AG10803 (cell line): ENCODE measurements around the gene TUBAL3.
"Not testable (repeated sequence)": the region's sequence is repeated elsewhere in the genome, so short reads cannot be mapped to it uniquely, and the experiment has no call there.

Experiments used
- DNase-seq: peaks from one replicate; pipeline ENCODE4 v3.0.0; 2010; ENCODE audit warnings: low read depth
- H3K4me3 ChIP-seq: 2 replicates; pipeline ENCODE4 v1.5.1; 2011; ENCODE audit warnings: mild to moderate bottlenecking, low read length, control low read depth
- CTCF ChIP-seq: conservative IDR thresholded peaks from 2 replicates; pipeline ENCODE4 v1.5.1; 2011; ENCODE audit warnings: mild to moderate bottlenecking, low read length, control low read depth, inconsistent platforms

The TUBAL3 gene

DNA sequence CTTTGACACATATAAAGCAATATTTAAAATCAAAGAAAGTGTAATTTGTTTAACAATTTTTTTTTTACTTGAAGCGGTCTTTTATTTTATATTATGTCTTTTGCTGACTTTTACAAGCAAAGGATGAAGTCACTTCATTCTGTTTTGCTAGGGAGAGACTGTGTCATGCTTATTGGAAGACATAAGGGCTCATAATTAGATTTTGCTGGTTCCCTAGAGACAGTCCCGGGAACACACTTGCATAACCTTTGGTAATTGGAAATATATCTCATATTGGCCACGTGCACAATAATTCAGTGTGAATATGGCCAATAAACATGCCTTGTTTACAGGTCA is 7.3 kb upstream of the TUBAL3 start:
- no peak for TF ChIP-seq CTCF
- H3K4me3 ChIP-seq = peak overlapping the region; percentile 67
- DNase-seq = peak; percentile 19

DNA sequence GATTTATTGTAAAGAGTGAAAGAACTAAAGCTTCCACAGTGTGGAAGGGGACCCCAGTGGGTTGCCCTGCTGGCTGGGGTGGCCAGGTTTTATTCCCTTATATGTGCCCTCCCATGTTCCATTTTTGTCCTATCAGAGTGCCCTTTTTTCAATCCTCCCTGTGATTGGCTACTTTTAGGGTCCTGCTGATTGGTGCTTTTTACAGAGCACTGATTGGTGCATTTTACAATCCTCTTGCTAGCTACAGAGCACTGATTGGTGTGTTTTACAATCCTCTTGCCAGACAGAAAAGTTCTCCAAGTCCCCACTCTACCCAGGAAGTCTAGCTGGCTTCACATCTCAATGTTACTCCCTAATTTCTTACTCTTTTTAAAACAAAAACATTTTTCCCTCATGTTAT is 6.2 kb upstream of the TUBAL3 start:
- H3K4me3 ChIP-seq, DNase-seq: not testable (repeated sequence)

- TF ChIP-seq CTCF = no peak
- DNase-seq = no peak
- H3K4me3 ChIP-seq = no peak overlapping the region
These were observed 2.3 kb upstream of the TUBAL3 start for GRCh38 chr10:5406918-5407317.

GRCh38 chr10:5402798-5403197 is 1.8 kb downstream of the TUBAL3 start:
- H3K4me3 ChIP-seq = no peak overlapping the region
- TF ChIP-seq CTCF = no peak
- no peak for DNase-seq

- DNase-seq = no peak
- no peak for TF ChIP-seq CTCF
- no peak overlapping the region for H3K4me3 ChIP-seq
These were observed 4.0 kb downstream of the TUBAL3 start for GRCh38 chr10:5400468-5401240.

GRCh38 chr10:5399332-5399731 is 5.3 kb downstream of the TUBAL3 start:
- no peak for TF ChIP-seq CTCF
- H3K4me3 ChIP-seq = no peak overlapping the region
- DNase-seq = no peak

GRCh38 chr10:5396556-5397300 is 7.9 kb downstream of the TUBAL3 start:
- DNase-seq = no peak
- no peak for TF ChIP-seq CTCF
- no peak overlapping the region for H3K4me3 ChIP-seq
